Measurements from ENCODE around the gene CDH22.

GRCh38 chr20:46307999-46308257 is 370 bp downstream of the CDH22 start:
- TF ChIP-seq CTCF (IDR thresholded peaks at IDR 0.05) (no peak), POLR2AphosphoS5 (IDR thresholded peaks at IDR 0.05; ENCODE audit: insufficient read depth in 1 of 2, low read depth in 1 of 2) (no peak)
